Measurements from ENCODE around the gene LGR5.

- TF ChIP-seq, protein P1, sequence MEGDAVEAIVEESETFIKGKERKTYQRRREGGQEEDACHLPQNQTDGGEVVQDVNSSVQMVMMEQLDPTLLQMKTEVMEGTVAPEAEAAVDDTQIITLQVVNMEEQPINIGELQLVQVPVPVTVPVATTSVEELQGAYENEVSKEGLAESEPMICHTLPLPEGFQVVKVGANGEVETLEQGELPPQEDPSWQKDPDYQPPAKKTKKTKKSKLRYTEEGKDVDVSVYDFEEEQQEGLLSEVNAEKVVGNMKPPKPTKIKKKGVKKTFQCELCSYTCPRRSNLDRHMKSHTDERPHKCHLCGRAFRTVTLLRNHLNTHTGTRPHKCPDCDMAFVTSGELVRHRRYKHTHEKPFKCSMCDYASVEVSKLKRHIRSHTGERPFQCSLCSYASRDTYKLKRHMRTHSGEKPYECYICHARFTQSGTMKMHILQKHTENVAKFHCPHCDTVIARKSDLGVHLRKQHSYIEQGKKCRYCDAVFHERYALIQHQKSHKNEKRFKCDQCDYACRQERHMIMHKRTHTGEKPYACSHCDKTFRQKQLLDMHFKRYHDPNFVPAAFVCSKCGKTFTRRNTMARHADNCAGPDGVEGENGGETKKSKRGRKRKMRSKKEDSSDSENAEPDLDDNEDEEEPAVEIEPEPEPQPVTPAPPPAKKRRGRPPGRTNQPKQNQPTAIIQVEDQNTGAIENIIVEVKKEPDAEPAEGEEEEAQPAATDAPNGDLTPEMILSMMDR (IDR thresholded peaks at IDR 0.05): no peak
- TF ChIP-seq POLR2A (IDR thresholded peaks at IDR 0.05) (no peak), POLR2AphosphoS5 (IDR thresholded peaks at IDR 0.05; ENCODE audit: insufficient read depth in 1 of 2, low read depth in 1 of 2) (no peak)
Measured at GRCh38 chr12:71425568-71426299, 13.9 kb upstream of the LGR5 start.

All from vagina (tissue), 2 donors.